PC-9 (cell line): ENCODE results near the gene SERINC5.

ENCODE experiments used
- CTCF ChIP-seq: fragments of 200-600 bp; sonication (generic); conservative IDR thresholded peaks from 2 replicates; pipeline ENCODE4 v1.6.1; 2017; ENCODE audit warnings: mixed run types, antibody characterized with exemption, mild to moderate bottlenecking, moderate library complexity
- EZH2 ChIP-seq: fragments of 200-600 bp; sonication (generic); IDR thresholded peaks from 2 replicates; pipeline ENCODE4 v1.8.0; 2017; ENCODE audit warnings: antibody characterized with exemption, low read depth

- no peak for TF ChIP-seq CTCF
- no peak for TF ChIP-seq EZH2
Observed at GRCh38 chr5:80216096-80216495, 39.8 kb downstream of the SERINC5 start.
